Upper lobe of left lung (tissue), 6 donors: ENCODE data around the gene PDE4B. TPM values are rescaled to one million over a fixed set of nuclear protein-coding genes. Genes with fewer than 3 reads are reported as not detected.

Experiments used
- ATAC-seq, 2 donors: fragments of 200-7000 bp; cut with Tn5 transposase; one replicate each; pipeline ENCODE4 v1.9.1; 2022; ENCODE audit warnings: mild to moderate bottlenecking in 2 of 2, moderate library complexity in 2 of 2; ENCODE audit not compliant: low FRiP score in 2 of 2
- DNase-seq, 2 donors: peaks; one replicate each; pipeline ENCODE4 v3.0.0-alpha.2; 2019 to 2020
- H3K27ac ChIP-seq, 4 donors: fragments of 200-600 bp; sonication (generic); one replicate each; pipeline ENCODE4 v1.5.1; 2016 to 2019
- H3K27me3 ChIP-seq, 4 donors: fragments of 200-600 bp; sonication (generic); one replicate each; pipeline ENCODE4 v1.5.1; 2017 to 2019
- H3K36me3 ChIP-seq, 4 donors: fragments of 200-600 bp; sonication (generic); one replicate each; pipeline ENCODE4 v1.5.1; 2016 to 2019
- H3K4me1 ChIP-seq, 4 donors: fragments of 200-600 bp; sonication (generic); one replicate each; pipeline ENCODE4 v1.5.1; 2018 to 2019
- H3K4me3 ChIP-seq, 4 donors: fragments of 200-600 bp; sonication (generic); one replicate each; pipeline ENCODE4 v1.5.1; 2017 to 2019; ENCODE audit warnings: mild to moderate bottlenecking in 2 of 4, moderate library complexity in 1 of 4
- H3K9me3 ChIP-seq, 4 donors: fragments of 200-600 bp; sonication (generic); one replicate each; pipeline ENCODE4 v1.5.1; 2018 to 2019
- CTCF ChIP-seq, 6 experiments: fragments of 450-650 bp in 4 of 6; fragments of 200-600 bp in 2 of 6; sonication (generic) in 2 of 6; IDR thresholded peaks; one replicate each; pipeline ENCODE4 v1.5.1; 2016 to 2019; ENCODE audit warnings: antibody characterized with exemption in 6 of 6
- EP300 ChIP-seq, 4 donors: sonication (generic); formaldehyde crosslinking; IDR thresholded peaks; one replicate each; pipeline ENCODE4 v1.5.1; 2017; ENCODE audit warnings: antibody characterized with exemption in 4 of 4, control low read depth in 2 of 4
- POLR2A ChIP-seq, 4 donors: fragments of 450-650 bp; IDR thresholded peaks; one replicate each; pipeline ENCODE4 v1.5.1; 2016 to 2017; ENCODE audit warnings: antibody characterized with exemption in 4 of 4, mild to moderate bottlenecking in 2 of 4
- POLR2AphosphoS5 ChIP-seq, 2 donors: sonication (generic); formaldehyde crosslinking; IDR thresholded peaks; one replicate each; pipeline ENCODE4 v1.5.1; 2017; ENCODE audit warnings: antibody characterized with exemption in 2 of 2
- WGBS, 2 donors: methylation state at CpG; one replicate each; pipeline ENCODE4 v1.1.5; 2017 to 2018; 5-methylcytosine and 5-hydroxymethylcytosine counted together
- total RNA-seq, 6 donors: library from RNA; depleted of rRNA in 4 of 6; stranded (reverse); fragments of >200 nt in 4 of 6; gene quantifications; one replicate each; pipeline versions ENCODE4 v1.1.0 to v1.2.1, GENCODE V29; 2016 to 2021
- donor health status: DM: no; HTN: no; CAD: no; lungs with moderate emphysema.
- donor health status: DM: no; HTN: yes; CAD: no; lungs with severe emphysema.

The PDE4B gene
- total RNA-seq, 6 donors from 2014 or later: 8.1 to 61.6 (median 15.9) TPM

DNA sequence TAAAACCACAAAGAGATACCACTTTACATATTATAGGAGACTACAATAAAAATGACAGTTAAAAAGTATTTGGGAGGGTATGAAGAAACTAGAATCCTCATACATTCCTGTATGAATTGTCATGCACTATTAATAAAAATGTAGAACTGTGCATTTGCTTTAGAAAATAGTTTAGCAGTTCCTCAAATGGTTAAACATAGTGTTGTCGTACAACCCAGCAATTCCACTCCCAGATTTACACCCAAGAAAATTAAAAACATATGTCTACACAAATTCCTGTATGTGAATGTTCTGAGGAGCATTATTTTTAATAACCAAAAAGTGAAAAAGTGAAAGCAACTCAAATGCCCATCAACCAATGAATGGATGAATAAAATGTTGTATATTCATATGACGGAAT, 23.1 kb upstream of the PDE4B start:
- H3K4me1 ChIP-seq: no peaks in the 10 kb centered on the region
- H3K36me3 ChIP-seq: no peaks in the 10 kb centered on the region
- no peak for DNase-seq
- ATAC-seq: no peak
- no peaks in the 10 kb centered on the region for H3K9me3 ChIP-seq
- no peak overlapping the region for H3K27ac ChIP-seq
- no peak for TF ChIP-seq POLR2AphosphoS5 (IDR thresholded peaks at IDR 0.05)
- TF ChIP-seq EP300 (IDR thresholded peaks at IDR 0.05): no peak
- TF ChIP-seq POLR2A (IDR thresholded peaks at IDR 0.05): no peak
- 77 to 78% methylated on average over 2 of the region's 2 CpGs for WGBS, 2 donors
- H3K4me3 ChIP-seq: no peak overlapping the region
- no peaks in the 10 kb centered on the region for H3K27me3 ChIP-seq

DNA sequence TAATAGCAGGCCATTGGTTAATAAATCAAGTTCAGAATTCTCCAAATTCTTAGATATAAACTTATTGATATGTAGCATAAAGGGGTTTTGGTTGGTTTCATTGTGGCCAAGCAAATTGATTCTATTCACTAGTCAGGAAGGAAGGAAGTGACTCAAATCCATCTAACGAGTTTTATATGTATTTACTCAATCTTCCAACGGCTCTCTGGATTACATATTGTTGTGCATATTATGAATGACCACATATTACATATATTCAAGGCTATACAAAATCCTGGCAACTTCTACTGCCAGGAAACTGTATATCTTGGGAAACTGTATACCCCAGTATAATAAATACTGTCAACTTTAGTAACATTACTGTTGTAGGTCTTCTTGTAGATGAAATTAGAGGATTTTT, 20.1 kb upstream of the PDE4B start:
- TF ChIP-seq POLR2AphosphoS5 (IDR thresholded peaks at IDR 0.05) (no peak), POLR2A (IDR thresholded peaks at IDR 0.05) (no peak), CTCF (IDR thresholded peaks at IDR 0.05) (no peak), EP300 (IDR thresholded peaks at IDR 0.05) (no peak)
- ATAC-seq: no peak
- WGBS, 2 donors: 30 to 52% methylated on average over 2 of the region's 2 CpGs

DNA sequence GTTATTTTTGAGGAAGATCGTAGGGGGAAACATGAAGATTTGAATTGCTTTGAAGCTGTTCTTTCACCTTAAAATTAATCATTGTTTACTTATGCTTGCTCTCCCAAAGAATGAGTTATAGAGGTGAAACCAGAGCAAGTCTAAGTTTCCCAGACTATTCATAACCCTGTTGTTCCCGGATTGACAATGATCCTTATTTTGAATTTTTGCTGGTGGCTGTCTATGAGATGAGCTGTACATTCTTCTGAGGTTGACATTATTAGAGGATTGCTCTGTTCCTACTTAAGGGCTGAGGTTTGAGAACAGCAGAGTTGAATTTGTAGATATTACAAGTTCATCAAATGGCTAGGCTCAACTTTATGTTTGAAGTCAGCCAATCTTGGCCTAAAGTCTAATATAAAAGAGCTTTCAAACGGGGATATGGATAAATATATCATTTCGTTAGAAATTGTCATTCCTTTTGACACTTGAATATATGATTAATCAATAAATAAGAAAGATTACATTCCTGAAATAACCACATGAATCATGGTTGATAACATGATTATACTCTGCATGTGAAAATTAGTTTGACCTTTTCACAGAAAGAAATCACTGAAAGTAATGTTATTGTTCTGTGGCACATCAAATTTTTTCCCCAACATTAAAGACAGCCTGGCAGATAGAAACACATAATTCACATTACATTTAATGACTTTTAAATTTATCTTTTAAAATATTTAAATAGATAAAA, 19.1 kb upstream of the PDE4B start:
- no peaks in the 10 kb centered on the region for H3K36me3 ChIP-seq
- DNase-seq (no peak), ATAC-seq (no peak)
- TF ChIP-seq POLR2AphosphoS5 (IDR thresholded peaks at IDR 0.05) (no peak), POLR2A (IDR thresholded peaks at IDR 0.05) (no peak), EP300 (IDR thresholded peaks at IDR 0.05) (no peak), CTCF (IDR thresholded peaks at IDR 0.05) (no peak)
- no peak overlapping the region for H3K4me3 ChIP-seq
- no peaks in the 10 kb centered on the region for H3K4me1 ChIP-seq
- 79 to 80% methylated on average over 4 of the region's 4 CpGs for WGBS, 2 donors
- no peak overlapping the region for H3K27ac ChIP-seq
- H3K27me3 ChIP-seq: no peaks in the 10 kb centered on the region
- H3K9me3 ChIP-seq: no peaks in the 10 kb centered on the region

More for the DNA sequence above, 20.1 kb upstream of the PDE4B start:
- no peak for DNase-seq
- Histone ChIP-seq H3K4me3 (no peak overlapping the region), H3K9me3 (no peaks in the 10 kb centered on the region), H3K36me3 (no peaks in the 10 kb centered on the region), H3K27ac (no peak overlapping the region), H3K4me1 (no peaks in the 10 kb centered on the region), H3K27me3 (no peaks in the 10 kb centered on the region)

- no peak for DNase-seq
- Histone ChIP-seq H3K9me3 (peaks cover 0 to 6% (median 3%) of the 10 kb centered on the region in 4 donors), H3K4me3 (no peak overlapping the region), H3K27me3 (peaks cover 0 to 15% (median 5%) of the 10 kb centered on the region in 4 donors), H3K27ac (no peak overlapping the region), H3K36me3 (no peaks in the 10 kb centered on the region), H3K4me1 (peaks cover 10 to 22% (median 14%) of the 10 kb centered on the region in 4 donors)
- no peak for ATAC-seq
- TF ChIP-seq EP300 (IDR thresholded peaks at IDR 0.05) (no peak), POLR2AphosphoS5 (IDR thresholded peaks at IDR 0.05) (no peak), POLR2A (IDR thresholded peaks at IDR 0.05) (no peak), CTCF (IDR thresholded peaks at IDR 0.05) (no peak)
Measured at GRCh38 chr1:65788762-65789161, 3.9 kb upstream of the PDE4B start.

DNA sequence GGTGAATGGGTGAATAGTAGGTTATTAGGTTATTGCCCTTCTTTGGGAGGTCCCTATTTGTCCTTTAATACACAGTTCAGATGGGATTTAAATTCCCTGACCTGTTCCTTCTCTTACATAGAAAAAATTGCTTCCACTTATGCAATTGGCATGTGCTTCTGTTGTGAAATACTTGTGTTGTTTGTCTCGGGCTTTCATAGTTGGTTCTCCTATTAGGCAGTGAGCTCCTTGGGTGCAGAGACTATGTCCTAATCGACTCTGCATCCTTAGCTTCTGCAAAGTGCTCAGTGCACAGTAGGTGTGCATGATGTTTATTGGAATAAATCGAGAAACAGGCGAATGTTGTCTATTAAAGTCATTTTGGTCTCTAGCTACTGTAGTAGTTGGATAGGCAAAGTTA, 1.3 kb upstream of the PDE4B start:
- ATAC-seq (peak in 1 of 2 donors; percentile 60), DNase-seq (no peak)
- H3K9me3 ChIP-seq: peaks cover 0 to 6% (median 3%) of the 10 kb centered on the region in 4 donors
- H3K27ac ChIP-seq: no peak overlapping the region
- H3K27me3 ChIP-seq: peaks cover 0 to 21% (median 5%) of the 10 kb centered on the region in 4 donors
- 28 to 45% methylated on average over 4 of the region's 4 CpGs for WGBS, 2 donors
- H3K4me1 ChIP-seq: peaks cover 10 to 22% (median 14%) of the 10 kb centered on the region in 4 donors
- no peaks in the 10 kb centered on the region for H3K36me3 ChIP-seq
- peak overlapping the region in 2 of 4 donors; percentile 45 to 48 for H3K4me3 ChIP-seq
- TF ChIP-seq EP300 (IDR thresholded peaks at IDR 0.05): no peak
- TF ChIP-seq CTCF (IDR thresholded peaks at IDR 0.05): no peak
- TF ChIP-seq POLR2A (IDR thresholded peaks at IDR 0.05): no peak
- TF ChIP-seq POLR2AphosphoS5 (IDR thresholded peaks at IDR 0.05): no peak
